Psoas muscle (tissue), 8 donors: ENCODE data around the gene GLRX2. TPM values are rescaled to one million over a fixed set of nuclear protein-coding genes. Genes with fewer than 3 reads are reported as not detected.

Experiments
- ATAC-seq, 4 donors: fragments of 200-7000 bp; cut with Tn5 transposase; one replicate each; pipeline ENCODE4 v1.9.1; 2020; ENCODE audit warnings: moderate library complexity in 3 of 4, mild to moderate bottlenecking in 2 of 4
- DNase-seq, 2 donors: peaks; one replicate each; pipeline ENCODE4 v3.0.0-alpha.2; 2020
- H3K27ac ChIP-seq: fragments of 200-600 bp; one replicate; pipeline ENCODE4 v1.8.0; 2022
- H3K27me3 ChIP-seq, 3 donors: fragments of 200-600 bp in 1 of 3; one replicate each; pipeline versions ENCODE4 v1.6.1 to v1.8.0; 2013 to 2022; ENCODE audit warnings: low read length in 2 of 3, mild to moderate bottlenecking in 2 of 3, moderate library complexity in 1 of 3; ENCODE audit not compliant: insufficient read depth in 3 of 3
- H3K36me3 ChIP-seq, 2 donors: fragments of 200-600 bp in 1 of 2; one replicate each; pipeline versions ENCODE4 v1.6.1 to v1.8.0; 2013 to 2022; ENCODE audit warnings: low read depth in 1 of 2, mild to moderate bottlenecking in 1 of 2, moderate library complexity in 1 of 2; ENCODE audit not compliant: insufficient read depth in 1 of 2
- H3K4me1 ChIP-seq: fragments of 200-600 bp; one replicate; pipeline ENCODE4 v1.8.0; 2022
- H3K4me3 ChIP-seq: fragments of 200-600 bp; one replicate; pipeline ENCODE4 v1.8.0; 2022; ENCODE audit warnings: mild to moderate bottlenecking
- H3K9me3 ChIP-seq: fragments of 200-600 bp; one replicate; pipeline ENCODE4 v1.8.0; 2022
- CTCF ChIP-seq: fragments of 200-600 bp; IDR thresholded peaks from one replicate; pipeline ENCODE4 v1.8.0; 2022; ENCODE audit warnings: antibody characterized with exemption
- WGBS, 3 donors: extraction: QIAGEN DNeasy Blood & Tissue Kit; methylation state at CpG; one replicate each; pipeline versions ENCODE4 v1.1.6 to v1.1.7; 2013; 5-methylcytosine and 5-hydroxymethylcytosine counted together
- intact Hi-C, 2 donors: fragments of 100-400 bp; cut with DNase I; formaldehyde crosslinking; loops; one replicate each; pipeline versions ENCODE4 v1.11.0 to v1.14.2; 2022
- polyA plus RNA-seq, 3 donors: library from polyadenylated mRNA; stranded (reverse); fragments of 200-250 nt; gene quantifications; one replicate each; pipeline ENCODE4 v1.2.3, GENCODE V29; 2013
- total RNA-seq, 4 donors: library from RNA; stranded (reverse); fragmentation: NEBNext Ultra II Directional in 2 of 4; extraction: Animal tissue kit (Norgen Biotek cat#: 25700) in 2 of 4; gene quantifications; one replicate each; pipeline versions ENCODE4 v1.2.1 to v1.2.4, GENCODE V29; 2021 to 2023
- donor health status: healthy with polysubstance abuse.
- donor health status: DM: no; HTN: no; CAD: no; lungs with moderate emphysema.
- donor health status: Bipolar disorder and iron deficiency.
- donor health status: healthy.
- donor health status: DM: yes; HTN: yes; CAD: no.
- donor health status: DM: no; HTN: no; CAD: no.
- donor health status: DM: no; HTN: no; CAD: no.
- donor health status: DM: yes; HTN: yes; CAD: no.

The GLRX2 gene
- total and polyA plus RNA-seq, 7 donors, result 41.3 to 97.9 (median 59.5) TPM

DNA sequence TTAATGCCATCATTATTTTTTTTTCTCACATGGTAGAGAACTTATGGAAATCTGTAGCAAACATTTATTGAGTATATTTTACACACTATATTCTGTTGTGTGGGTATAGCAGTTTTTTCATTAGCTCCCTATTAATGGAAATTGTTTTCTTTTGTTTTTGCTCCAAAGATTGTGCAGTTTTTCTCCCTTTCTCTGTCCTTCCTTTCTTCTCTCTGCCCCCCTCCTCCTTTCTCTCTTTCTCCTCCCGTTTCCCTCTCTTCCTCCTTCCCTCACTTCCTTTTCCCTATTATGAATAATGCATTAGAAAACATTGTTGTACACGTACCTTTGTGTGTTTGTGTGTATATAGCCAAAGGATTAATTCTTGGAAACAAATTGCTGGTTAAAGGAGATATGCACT lies 37.2 kb upstream of the GLRX2 start:
- no peaks in the 10 kb centered on the region for H3K4me1 ChIP-seq
- DNase-seq, result no peak
- no peaks in the 10 kb centered on the region for H3K27me3 ChIP-seq
- no peak for TF ChIP-seq CTCF
- no peaks in the 10 kb centered on the region for H3K9me3 ChIP-seq
- 53 to 75% (median 56%) methylated on average over 2 of the region's 2 CpGs for WGBS, 3 donors
- peaks cover 3 to 64% of the 10 kb centered on the region in 2 donors for H3K36me3 ChIP-seq
- no peak overlapping the region for H3K4me3 ChIP-seq
- intact Hi-C loops, result no loop called here
- H3K27ac ChIP-seq, result no peak overlapping the region
- no peak for ATAC-seq

- no peak for TF ChIP-seq CTCF
- Histone ChIP-seq H3K27me3 (no peaks in the 10 kb centered on the region), H3K36me3 (peaks cover 3 to 66% of the 10 kb centered on the region in 2 donors), H3K27ac (no peak overlapping the region), H3K4me3 (no peak overlapping the region), H3K9me3 (no peaks in the 10 kb centered on the region), H3K4me1 (no peaks in the 10 kb centered on the region)
- intact Hi-C loops, result no loop called here
- ATAC-seq (no peak), DNase-seq (no peak)
- 74 to 82% (median 81%) methylated on average over 3 of the region's 3 CpGs for WGBS, 3 donors
Measured at GRCh38 chr1:193141804-193142203, 36.6 kb upstream of the GLRX2 start.

DNA sequence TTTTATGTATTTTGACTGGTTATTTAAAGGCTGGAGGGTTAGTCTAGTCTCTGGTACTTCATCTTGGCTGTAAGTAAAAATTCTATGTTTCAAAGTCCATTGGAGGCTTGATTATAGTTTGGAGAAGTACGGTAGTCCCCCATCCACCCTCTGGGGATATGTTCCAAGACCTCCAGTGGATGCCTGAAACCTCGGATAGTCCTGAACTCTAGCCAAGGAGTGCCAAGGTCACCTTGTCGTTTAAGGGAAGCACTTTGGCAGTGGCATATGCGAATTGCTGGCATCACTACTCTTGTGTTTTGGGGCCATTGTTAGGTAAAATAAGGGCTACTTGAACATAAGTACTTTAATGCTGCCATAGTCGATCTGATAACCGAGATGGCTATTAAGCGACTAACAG lies 35.0 kb upstream of the GLRX2 start:
- DNase-seq (no peak), ATAC-seq (no peak)
- no peak overlapping the region for H3K4me3 ChIP-seq
- H3K27ac ChIP-seq, result no peak overlapping the region
- TF ChIP-seq CTCF, result no peak
- no peaks in the 10 kb centered on the region for H3K4me1 ChIP-seq
- H3K9me3 ChIP-seq, result no peaks in the 10 kb centered on the region
- WGBS, 3 donors, result 68 to 78% (median 68%) methylated on average over 7 of the region's 7 CpGs
- no peaks in the 10 kb centered on the region for H3K27me3 ChIP-seq
- H3K36me3 ChIP-seq, result peaks cover 0 to 71% of the 10 kb centered on the region in 2 donors
- intact Hi-C loops, result no loop called here

- intact Hi-C loops, result loop anchor here in 1 of 2 donors (5.0 kb wide), 1 partner anchor 39 kb away; no protein-coding TSS in a partner anchor
- WGBS, 3 donors, result 94 to 100% (median 94%) methylated on average over 2 of the region's 2 CpGs
Measured at GRCh38 chr1:193131266-193131860, 26.1 kb upstream of the GLRX2 start.

More at GRCh38 chr1:193131266-193131860, 26.1 kb upstream of the GLRX2 start:
- Histone ChIP-seq H3K4me3 (no peak overlapping the region), H3K27me3 (no peaks in the 10 kb centered on the region), H3K4me1 (no peaks in the 10 kb centered on the region), H3K36me3 (peaks cover 0 to 53% of the 10 kb centered on the region in 2 donors), H3K9me3 (no peaks in the 10 kb centered on the region), H3K27ac (no peak overlapping the region)
- ATAC-seq (no peak), DNase-seq (no peak)
- no peak for TF ChIP-seq CTCF
